ENCODE results near the gene EEF1G. TPM values are rescaled to one million over a fixed set of nuclear protein-coding genes. Genes with fewer than 3 reads are reported as not detected.
"Not testable (repeated sequence)": the region's sequence is repeated elsewhere in the genome, so short reads cannot be mapped to it uniquely, and the experiment has no call there.

The EEF1G gene
- total RNA-seq, 1 donor from 2014 or later, result 958 TPM

DNA sequence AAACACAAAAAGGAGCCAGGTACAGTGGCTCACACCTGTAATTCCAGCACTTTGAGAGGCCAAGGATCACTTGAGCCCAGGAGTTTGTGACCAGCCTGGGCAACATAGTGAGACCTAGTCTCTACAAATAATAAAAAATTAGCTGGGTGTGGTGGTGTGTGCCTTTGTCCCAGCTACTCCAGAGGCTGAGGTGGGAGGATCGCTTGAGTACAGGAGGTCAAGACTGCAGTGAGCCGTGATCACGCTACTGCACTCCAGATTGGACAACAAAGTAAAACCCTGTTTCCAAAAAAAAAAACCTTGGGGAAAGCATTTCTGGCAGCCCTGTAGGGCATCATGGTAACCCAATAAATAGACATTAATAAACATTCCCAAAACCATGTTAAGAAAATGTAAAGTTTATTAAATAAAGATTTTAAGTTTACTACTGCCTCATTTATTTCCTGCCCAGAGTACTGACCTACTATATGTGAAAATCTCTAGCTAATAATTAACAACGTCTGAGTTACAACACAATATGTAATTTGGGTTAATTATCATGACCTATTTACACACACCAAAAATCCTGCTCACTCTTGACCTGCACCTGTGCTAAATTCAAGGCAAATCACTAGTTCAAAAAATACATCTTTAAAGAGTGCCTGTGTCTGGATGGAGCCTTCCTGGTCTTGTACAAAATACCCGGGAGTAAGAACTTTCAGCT, 8.4 kb downstream of the EEF1G start:
- Histone ChIP-seq H3K27me3 (ENCODE audit: low read depth) (no peaks in the 10 kb centered on the region), H3K27ac (replicated peaks) (no peak overlapping the region), H3K4me3 (no peak overlapping the region), H3K36me3 (peaks cover 88% of the 10 kb centered on the region), H3K9me3 (replicated peaks) (no peaks in the 10 kb centered on the region), H3K4me1 (peaks cover 24% of the 10 kb centered on the region)
- TF ChIP-seq, protein P1, sequence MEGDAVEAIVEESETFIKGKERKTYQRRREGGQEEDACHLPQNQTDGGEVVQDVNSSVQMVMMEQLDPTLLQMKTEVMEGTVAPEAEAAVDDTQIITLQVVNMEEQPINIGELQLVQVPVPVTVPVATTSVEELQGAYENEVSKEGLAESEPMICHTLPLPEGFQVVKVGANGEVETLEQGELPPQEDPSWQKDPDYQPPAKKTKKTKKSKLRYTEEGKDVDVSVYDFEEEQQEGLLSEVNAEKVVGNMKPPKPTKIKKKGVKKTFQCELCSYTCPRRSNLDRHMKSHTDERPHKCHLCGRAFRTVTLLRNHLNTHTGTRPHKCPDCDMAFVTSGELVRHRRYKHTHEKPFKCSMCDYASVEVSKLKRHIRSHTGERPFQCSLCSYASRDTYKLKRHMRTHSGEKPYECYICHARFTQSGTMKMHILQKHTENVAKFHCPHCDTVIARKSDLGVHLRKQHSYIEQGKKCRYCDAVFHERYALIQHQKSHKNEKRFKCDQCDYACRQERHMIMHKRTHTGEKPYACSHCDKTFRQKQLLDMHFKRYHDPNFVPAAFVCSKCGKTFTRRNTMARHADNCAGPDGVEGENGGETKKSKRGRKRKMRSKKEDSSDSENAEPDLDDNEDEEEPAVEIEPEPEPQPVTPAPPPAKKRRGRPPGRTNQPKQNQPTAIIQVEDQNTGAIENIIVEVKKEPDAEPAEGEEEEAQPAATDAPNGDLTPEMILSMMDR (IDR thresholded peaks at IDR 0.05; ENCODE audit: borderline replicate concordance), result no peak
- DNase-seq, result no peak
- intact Hi-C loops (cut with micrococcal nuclease), result no loop called here

DNA sequence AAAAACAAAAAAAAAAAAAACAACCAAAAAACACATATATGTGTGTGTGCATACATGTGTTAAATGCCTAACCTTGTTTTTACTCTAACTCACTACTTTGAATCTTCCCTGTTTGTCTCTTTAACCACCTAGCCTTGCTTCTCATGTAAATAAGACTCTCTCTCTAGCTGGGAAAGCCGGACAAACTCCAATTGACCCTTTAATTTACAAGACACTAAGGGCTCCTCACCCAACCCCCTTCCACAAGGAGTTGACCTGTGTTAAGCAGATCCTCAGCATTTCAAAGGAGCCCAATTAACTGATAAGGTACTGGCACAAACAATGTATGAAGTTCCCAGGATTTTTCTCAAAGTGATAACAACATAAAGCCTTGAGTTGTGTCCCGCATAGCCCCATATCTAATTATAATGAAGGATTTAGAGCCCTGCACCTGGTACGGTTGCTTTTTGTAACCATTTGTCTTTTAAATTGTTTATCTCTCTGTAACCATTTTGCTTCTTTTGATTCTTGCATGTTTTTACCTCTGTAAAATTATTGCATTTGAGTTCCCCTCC, 11.9 kb downstream of the EEF1G start:
- H3K4me3 ChIP-seq; DNase-seq; H3K9me3 ChIP-seq (replicated peaks); H3K27me3 ChIP-seq (ENCODE audit: low read depth); intact Hi-C loops (cut with micrococcal nuclease): not testable (repeated sequence)
- Histone ChIP-seq H3K27ac (replicated peaks) (peak overlapping the region; percentile 78), H3K4me1 (peaks cover 36% of the 10 kb centered on the region), H3K36me3 (peaks cover 85% of the 10 kb centered on the region)

DNA sequence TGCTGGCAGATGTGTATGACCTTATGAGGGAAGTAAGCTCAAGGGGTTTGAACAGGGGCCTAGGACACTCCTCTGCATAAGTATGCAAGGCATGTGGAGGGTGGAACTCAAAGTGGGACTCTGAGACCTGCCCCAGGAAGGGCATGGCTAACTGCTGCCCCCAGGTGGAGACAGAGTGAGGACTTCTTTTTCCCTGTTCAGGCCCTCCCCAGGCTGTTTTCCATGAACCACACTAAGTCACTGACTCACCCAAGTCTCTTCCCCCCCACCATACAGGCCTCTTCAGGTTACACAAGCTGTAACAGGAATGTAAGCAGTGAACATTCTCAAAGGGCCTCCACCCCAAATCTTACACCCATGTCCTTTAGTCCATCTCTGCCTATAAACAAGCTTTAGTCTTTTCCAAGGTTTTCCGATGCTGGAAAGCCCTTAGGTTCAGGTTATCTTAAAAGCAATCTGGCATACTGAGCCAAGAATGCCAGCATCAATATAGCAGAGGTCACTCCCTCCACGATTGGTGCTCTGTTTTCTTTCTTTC, 13.1 kb downstream of the EEF1G start:
- no peak overlapping the region for H3K4me3 ChIP-seq
- no peaks in the 10 kb centered on the region for H3K9me3 ChIP-seq (replicated peaks)
- TF ChIP-seq, protein P1 (IDR thresholded peaks at IDR 0.05; ENCODE audit: borderline replicate concordance), result peak; percentile 89
- peak; percentile 82 for DNase-seq
- H3K27me3 ChIP-seq (ENCODE audit: low read depth), result no peaks in the 10 kb centered on the region
- intact Hi-C loops (cut with micrococcal nuclease), result no loop called here
- peaks cover 48% of the 10 kb centered on the region for H3K4me1 ChIP-seq
- H3K36me3 ChIP-seq, result peaks cover 73% of the 10 kb centered on the region
- peak overlapping the region; percentile 78 for H3K27ac ChIP-seq (replicated peaks)

DNA sequence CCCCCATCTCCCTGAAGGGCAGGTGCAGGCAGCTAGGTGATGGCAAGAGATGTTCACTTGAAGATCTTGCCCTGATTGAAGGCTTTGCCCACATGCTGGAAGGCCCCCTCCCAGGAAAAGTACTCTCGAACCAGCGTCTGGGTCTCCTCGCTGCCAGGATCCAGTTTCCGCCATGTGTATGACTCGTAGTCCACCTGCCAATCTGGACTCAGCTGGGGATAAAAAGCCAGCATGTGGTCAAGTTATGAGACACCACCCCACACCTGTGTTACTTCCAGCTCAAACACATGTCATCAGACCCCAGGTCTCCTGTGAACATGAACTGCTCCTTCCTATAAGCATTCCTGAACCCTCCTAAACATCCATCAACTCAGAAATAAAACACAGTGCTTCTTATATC, 14.1 kb downstream of the EEF1G start:
- H3K27me3 ChIP-seq (ENCODE audit: low read depth); H3K9me3 ChIP-seq (replicated peaks); intact Hi-C loops (cut with micrococcal nuclease): not testable (repeated sequence)
- Histone ChIP-seq H3K27ac (replicated peaks) (peak overlapping the region; percentile 78), H3K36me3 (peaks cover 63% of the 10 kb centered on the region), H3K4me1 (peaks cover 58% of the 10 kb centered on the region), H3K4me3 (peak overlapping the region; percentile 14)
- DNase-seq, result peak; percentile 9

DNA sequence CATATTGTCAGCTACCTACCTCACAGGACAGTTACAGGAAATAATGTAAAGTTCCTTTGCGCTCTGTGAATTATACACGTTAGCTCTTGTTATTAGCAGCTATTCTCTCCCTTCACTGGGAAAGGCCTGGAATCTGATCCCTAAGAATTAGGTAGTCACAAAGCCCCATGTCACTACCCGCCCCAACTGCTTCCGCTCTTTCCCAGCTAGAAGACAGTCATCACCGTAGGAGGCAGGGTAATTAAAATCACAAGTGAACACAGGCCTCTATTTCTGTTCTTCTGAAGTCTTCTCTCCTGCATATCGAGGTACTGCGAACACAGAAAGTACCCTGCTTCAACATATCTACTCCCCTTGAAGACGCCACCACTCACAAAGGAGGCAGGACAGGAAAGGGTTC, 14.5 kb downstream of the EEF1G start:
- peaks cover 59% of the 10 kb centered on the region for H3K36me3 ChIP-seq
- intact Hi-C loops (cut with micrococcal nuclease), result no loop called here
- no peaks in the 10 kb centered on the region for H3K27me3 ChIP-seq (ENCODE audit: low read depth)
- TF ChIP-seq, protein P1 (IDR thresholded peaks at IDR 0.05; ENCODE audit: borderline replicate concordance), result no peak
- DNase-seq, result no peak
- H3K4me1 ChIP-seq, result peaks cover 62% of the 10 kb centered on the region
- no peak overlapping the region for H3K4me3 ChIP-seq
- peak overlapping the region; percentile 78 for H3K27ac ChIP-seq (replicated peaks)
- no peaks in the 10 kb centered on the region for H3K9me3 ChIP-seq (replicated peaks)

DNA sequence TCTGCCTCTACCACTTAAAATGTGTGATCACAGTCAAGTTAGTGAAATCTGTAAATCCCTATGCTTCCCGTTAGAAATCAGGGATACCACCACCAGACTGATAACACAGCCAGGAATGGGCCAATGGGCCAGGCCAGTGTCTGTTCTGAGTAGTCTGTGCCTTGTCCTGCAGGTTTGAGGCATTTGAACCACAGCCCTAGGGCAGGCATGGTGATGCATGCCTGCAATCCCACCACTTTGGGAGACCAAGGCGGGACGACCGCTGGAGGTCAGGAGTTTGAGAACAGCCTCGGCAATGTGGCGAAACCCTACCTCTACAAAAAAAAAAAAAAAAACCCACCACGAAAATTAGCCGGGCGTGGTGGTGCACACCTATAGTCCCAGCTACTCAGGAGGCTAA, 15.0 kb downstream of the EEF1G start:
- no peaks in the 10 kb centered on the region for H3K27me3 ChIP-seq (ENCODE audit: low read depth)
- TF ChIP-seq, protein P1 (IDR thresholded peaks at IDR 0.05; ENCODE audit: borderline replicate concordance), result no peak
- H3K36me3 ChIP-seq, result peaks cover 54% of the 10 kb centered on the region
- no peaks in the 10 kb centered on the region for H3K9me3 ChIP-seq (replicated peaks)
- peak; percentile 9 for DNase-seq
- H3K27ac ChIP-seq (replicated peaks), result peak overlapping the region; percentile 78
- peaks cover 67% of the 10 kb centered on the region for H3K4me1 ChIP-seq
- intact Hi-C loops (cut with micrococcal nuclease), result no loop called here
- no peak overlapping the region for H3K4me3 ChIP-seq

Data from left ventricle myocardium inferior (tissue), 1 donor.